Panc1 (cell line): ENCODE measurements around the gene SOX12. TPM values are rescaled to one million over a fixed set of nuclear protein-coding genes. Genes with fewer than 3 reads are reported as not detected.

Experiments
- ATAC-seq: fragments of 200-7000 bp; cut with Tn5 transposase; 2 replicates; pipeline ENCODE4 v1.9.1; 2020; ENCODE audit warnings: mild to moderate bottlenecking, moderate library complexity
- BruUV-seq: library from RNA; stranded (reverse); fragments of 400-500 nt; replicated peaks from 2 replicates; lab custom pipeline; 2021; lab: Mats Ljungman, UMichigan
- CTCF ChIA-PET: fragments of 300-600 bp; sonication (Branson Sonifier 250); formaldehyde crosslinking; loops from one replicate; lab custom pipeline; 2022; ENCODE audit warnings: antibody characterized with exemption; lab: Charles Lee
- POLR2A ChIA-PET: fragments of 300-600 bp; sonication (Branson Sonifier 250); formaldehyde crosslinking; loops from one replicate; lab custom pipeline; 2022; ENCODE audit warnings: antibody characterized with exemption; lab: Charles Lee
- DNase-seq: peaks from one replicate; pipeline ENCODE4 v3.0.0-alpha.2; 2010; ENCODE audit warnings: low read depth, low spot score
- H3K27ac ChIP-seq: 2 replicates; pipeline ENCODE4 v1.5.1; 2011; ENCODE audit warnings: mild to moderate bottlenecking, low read length, inconsistent platforms
- H3K27me3 ChIP-seq: fragments of 200-500 bp; sonication (Bioruptor generic); 2 replicates; pipeline ENCODE4 v1.6.0; 2014; ENCODE audit warnings: low read length, inconsistent platforms; ENCODE audit not compliant: control insufficient read depth, insufficient read depth
- H3K36me3 ChIP-seq: fragments of 200-500 bp; sonication (Bioruptor generic); 2 replicates; pipeline ENCODE4 v1.5.1; 2014; ENCODE audit warnings: inconsistent platforms, mild to moderate bottlenecking, low read length, moderate library complexity; ENCODE audit not compliant: control insufficient read depth, insufficient read depth
- H3K4me1 ChIP-seq: 2 replicates; pipeline ENCODE4 v1.5.1; 2011; ENCODE audit warnings: inconsistent platforms, mild to moderate bottlenecking, low read length, moderate library complexity; ENCODE audit not compliant: control insufficient read depth, insufficient read depth
- H3K4me3 ChIP-seq, 2 experiments: 2 replicates each; pipeline ENCODE4 v1.5.1; 2011 to 2012; ENCODE audit warnings: low read depth in 2 of 2, low read length in 2 of 2, mild to moderate bottlenecking in 2 of 2, inconsistent platforms in 1 of 2, moderate library complexity in 1 of 2
- H3K9me3 ChIP-seq: fragments of 200-500 bp; sonication (Bioruptor generic); 2 replicates; pipeline ENCODE4 v1.5.1; 2014; ENCODE audit warnings: low read depth, mild to moderate bottlenecking, inconsistent platforms, low read length, moderate library complexity; ENCODE audit not compliant: control insufficient read depth, insufficient read depth
- POLR2AphosphoS5 ChIP-seq: IDR thresholded peaks from 2 replicates; pipeline ENCODE4 v1.6.1; 2012; ENCODE audit warnings: mild to moderate bottlenecking, low read depth, low read length, moderate library complexity
- SIN3A ChIP-seq: IDR thresholded peaks from 2 replicates; pipeline ENCODE4 v1.6.1; 2012; ENCODE audit warnings: low read depth, mild to moderate bottlenecking, low read length, moderate library complexity, borderline replicate concordance; ENCODE audit not compliant: insufficient read depth
- TCF7L2 ChIP-seq: IDR thresholded peaks from 2 replicates; pipeline ENCODE4 v1.6.1; 2011; ENCODE audit warnings: mild to moderate bottlenecking, low read depth, low read length, inconsistent platforms
- in situ Hi-C: cut with HindIII; loops from 2 replicates; pipeline ENCODE4 v1.10.0; 2016; ENCODE audit warnings: low sequenced_read_pairs, low pct_unique_long_range_greater_than_20kb
- intact Hi-C: fragments of 100-400 bp; cut with micrococcal nuclease; formaldehyde crosslinking; loops from one replicate; pipeline ENCODE4 v1.10.0; 2022; ENCODE audit not compliant: unreplicated experiment
- total RNA-seq: library from RNA; stranded (reverse); gene quantifications from one replicate; pipeline ENCODE4 v1.2.1, GENCODE V29; 2021; ENCODE audit not compliant: unreplicated experiment
- TF ChIP-seq, protein P1 (sequence below): fragments of 450-650 bp; IDR thresholded peaks from 2 replicates; pipeline ENCODE4 v1.5.1; 2017; ENCODE audit warnings: mild to moderate bottlenecking
- TF ChIP-seq, protein P2 (sequence below), 2 experiments: IDR thresholded peaks; 2 replicates each; pipeline ENCODE4 v1.6.1; 2011 to 2012; ENCODE audit warnings: low read depth in 2 of 2, control low read depth in 1 of 2, low read length in 1 of 2, mild to moderate bottlenecking in 1 of 2, moderate library complexity in 1 of 2; ENCODE audit not compliant: insufficient read depth in 1 of 2

SOX12 gene
- total RNA-seq, 1 experiment from 2014 or later: 48.6 TPM

DNA sequence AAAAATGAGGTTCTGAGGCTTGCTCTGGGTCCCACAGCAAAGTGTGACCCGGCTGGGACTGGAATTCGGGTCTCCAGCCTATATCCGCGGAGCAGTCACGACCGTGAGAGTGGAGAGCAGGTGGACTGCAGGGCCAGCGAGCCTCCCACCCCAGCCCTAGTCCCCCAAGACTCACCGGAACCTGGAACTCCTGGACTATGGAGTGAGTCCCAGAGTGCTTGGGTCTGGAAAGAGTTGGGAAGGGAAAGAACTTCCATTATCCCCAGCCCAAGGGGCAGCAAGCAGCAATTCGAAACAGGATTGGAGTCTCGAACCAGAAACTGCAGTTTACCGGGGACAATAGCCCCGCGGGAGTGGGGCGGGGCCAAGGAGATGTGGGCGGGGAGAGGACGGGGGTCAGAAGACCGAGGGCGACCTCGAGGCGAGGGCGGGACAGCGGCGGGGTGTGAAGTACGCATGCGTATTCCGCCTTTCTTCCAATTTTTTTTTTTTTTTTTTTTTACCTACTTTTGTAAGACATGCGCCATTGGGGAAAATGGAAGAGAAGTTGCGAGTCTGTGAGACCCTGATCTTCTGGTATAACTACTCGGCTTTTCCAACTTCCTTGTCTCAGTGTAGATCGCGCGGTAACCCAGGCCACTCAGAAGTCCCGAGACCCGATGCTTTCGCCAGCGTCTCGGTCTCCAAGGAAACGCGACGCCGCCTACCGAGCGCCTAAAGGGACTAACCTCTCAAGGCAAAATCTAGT, 35.1 kb upstream of the SOX12 start, which contains the start of gene C20orf96:
Gene C20orf96, minus strand, starts transcription at position 667 of the 748 bp plus-strand sequence. Its CDS starts 140 bp downstream, at position 527.
- H3K36me3 ChIP-seq: no peaks in the 10 kb centered on the region; the same call in 1 of the 2 replicates
- peak; percentile 95 for ATAC-seq
- CTCF ChIA-PET: no interaction called here
- H3K9me3 ChIP-seq: no peaks in the 10 kb centered on the region
- POLR2A ChIA-PET: no interaction called here
- TF ChIP-seq POLR2AphosphoS5 (peak; percentile 58; the same call in 1 of the 2 replicates), TCF7L2 (peak; percentile 47; the same call in 1 of the 2 replicates), SIN3A (peak; percentile 99)
- TF ChIP-seq, protein P1, sequence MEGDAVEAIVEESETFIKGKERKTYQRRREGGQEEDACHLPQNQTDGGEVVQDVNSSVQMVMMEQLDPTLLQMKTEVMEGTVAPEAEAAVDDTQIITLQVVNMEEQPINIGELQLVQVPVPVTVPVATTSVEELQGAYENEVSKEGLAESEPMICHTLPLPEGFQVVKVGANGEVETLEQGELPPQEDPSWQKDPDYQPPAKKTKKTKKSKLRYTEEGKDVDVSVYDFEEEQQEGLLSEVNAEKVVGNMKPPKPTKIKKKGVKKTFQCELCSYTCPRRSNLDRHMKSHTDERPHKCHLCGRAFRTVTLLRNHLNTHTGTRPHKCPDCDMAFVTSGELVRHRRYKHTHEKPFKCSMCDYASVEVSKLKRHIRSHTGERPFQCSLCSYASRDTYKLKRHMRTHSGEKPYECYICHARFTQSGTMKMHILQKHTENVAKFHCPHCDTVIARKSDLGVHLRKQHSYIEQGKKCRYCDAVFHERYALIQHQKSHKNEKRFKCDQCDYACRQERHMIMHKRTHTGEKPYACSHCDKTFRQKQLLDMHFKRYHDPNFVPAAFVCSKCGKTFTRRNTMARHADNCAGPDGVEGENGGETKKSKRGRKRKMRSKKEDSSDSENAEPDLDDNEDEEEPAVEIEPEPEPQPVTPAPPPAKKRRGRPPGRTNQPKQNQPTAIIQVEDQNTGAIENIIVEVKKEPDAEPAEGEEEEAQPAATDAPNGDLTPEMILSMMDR: no peak
- TF ChIP-seq, protein P2, sequence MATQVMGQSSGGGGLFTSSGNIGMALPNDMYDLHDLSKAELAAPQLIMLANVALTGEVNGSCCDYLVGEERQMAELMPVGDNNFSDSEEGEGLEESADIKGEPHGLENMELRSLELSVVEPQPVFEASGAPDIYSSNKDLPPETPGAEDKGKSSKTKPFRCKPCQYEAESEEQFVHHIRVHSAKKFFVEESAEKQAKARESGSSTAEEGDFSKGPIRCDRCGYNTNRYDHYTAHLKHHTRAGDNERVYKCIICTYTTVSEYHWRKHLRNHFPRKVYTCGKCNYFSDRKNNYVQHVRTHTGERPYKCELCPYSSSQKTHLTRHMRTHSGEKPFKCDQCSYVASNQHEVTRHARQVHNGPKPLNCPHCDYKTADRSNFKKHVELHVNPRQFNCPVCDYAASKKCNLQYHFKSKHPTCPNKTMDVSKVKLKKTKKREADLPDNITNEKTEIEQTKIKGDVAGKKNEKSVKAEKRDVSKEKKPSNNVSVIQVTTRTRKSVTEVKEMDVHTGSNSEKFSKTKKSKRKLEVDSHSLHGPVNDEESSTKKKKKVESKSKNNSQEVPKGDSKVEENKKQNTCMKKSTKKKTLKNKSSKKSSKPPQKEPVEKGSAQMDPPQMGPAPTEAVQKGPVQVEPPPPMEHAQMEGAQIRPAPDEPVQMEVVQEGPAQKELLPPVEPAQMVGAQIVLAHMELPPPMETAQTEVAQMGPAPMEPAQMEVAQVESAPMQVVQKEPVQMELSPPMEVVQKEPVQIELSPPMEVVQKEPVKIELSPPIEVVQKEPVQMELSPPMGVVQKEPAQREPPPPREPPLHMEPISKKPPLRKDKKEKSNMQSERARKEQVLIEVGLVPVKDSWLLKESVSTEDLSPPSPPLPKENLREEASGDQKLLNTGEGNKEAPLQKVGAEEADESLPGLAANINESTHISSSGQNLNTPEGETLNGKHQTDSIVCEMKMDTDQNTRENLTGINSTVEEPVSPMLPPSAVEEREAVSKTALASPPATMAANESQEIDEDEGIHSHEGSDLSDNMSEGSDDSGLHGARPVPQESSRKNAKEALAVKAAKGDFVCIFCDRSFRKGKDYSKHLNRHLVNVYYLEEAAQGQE (IDR thresholded peaks at IDR 0.05; ENCODE audit: insufficient read depth in 1 of 2, low read depth in 2 of 2, low read length in 1 of 2): no peak
- BruUV-seq: no TSS peak
- H3K27ac ChIP-seq: peak within 1 kb of the TSS; percentile 93
- peak; percentile 93 for DNase-seq
- peak within 1 kb of the TSS; percentile 85 to 96 for H3K4me3 ChIP-seq
- no peaks in the 10 kb centered on the region for H3K27me3 ChIP-seq
- intact Hi-C loops (no loop called here), in situ Hi-C loops (no loop called here)
- peaks cover 12% of the 10 kb centered on the region for H3K4me1 ChIP-seq

DNA sequence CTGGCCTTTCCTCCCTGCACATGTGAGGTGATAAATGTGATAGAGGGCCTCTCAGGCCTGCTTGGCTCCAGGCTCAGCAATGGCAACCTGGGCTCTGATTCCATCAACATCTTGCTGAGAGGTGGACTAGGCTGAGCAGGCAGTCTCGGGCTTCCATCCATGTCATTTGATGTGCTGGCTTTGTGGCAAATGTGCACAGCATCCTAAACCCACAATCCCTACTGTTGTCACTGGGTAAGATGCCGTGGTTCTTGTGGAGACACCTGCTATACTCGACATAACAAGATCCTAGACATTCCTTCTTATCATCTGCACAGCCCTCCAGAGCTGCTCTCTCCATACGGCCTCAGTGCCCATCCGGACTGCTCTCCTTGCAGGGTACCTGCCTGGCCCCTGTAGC, 30.8 kb upstream of the SOX12 start:
- H3K4me3 ChIP-seq: no peak overlapping the region
- peaks cover 8% of the 10 kb centered on the region; the same call in 1 of the 2 replicates for H3K36me3 ChIP-seq
- no peak for ATAC-seq
- no peaks in the 10 kb centered on the region for H3K9me3 ChIP-seq
- no TSS peak for BruUV-seq
- TF ChIP-seq TCF7L2 (no peak), SIN3A (no peak)
- TF ChIP-seq, protein P1: no peak
- H3K27me3 ChIP-seq: no peaks in the 10 kb centered on the region
- ChIA-PET CTCF (no interaction called here), POLR2A (no interaction called here)
- no peak for DNase-seq
- H3K27ac ChIP-seq: no peak overlapping the region
- intact Hi-C loops (no loop called here), in situ Hi-C loops (no loop called here)
- H3K4me1 ChIP-seq: peaks cover 21% of the 10 kb centered on the region
